WTC11 (cell line): ENCODE measurements around the gene DLL1. TPM values are rescaled to one million over a fixed set of nuclear protein-coding genes. Genes with fewer than 3 reads are reported as not detected.

Source experiments
- ATAC-seq: fragments of 200-7000 bp; cut with Tn5 transposase; 2 replicates; pipeline ENCODE4 v1.10.0; 2021; ENCODE audit warnings: mild to moderate bottlenecking, moderate library complexity
- CTCF ChIA-PET: fragments of 300-600 bp; sonication (Branson Sonifier 250); formaldehyde crosslinking; loops from one replicate; lab custom pipeline; 2021; ENCODE audit warnings: antibody characterized with exemption; lab: Charles Lee
- POLR2A ChIA-PET: fragments of 350-600 bp; sonication (Branson Sonifier 250); formaldehyde crosslinking; loops from one replicate; lab custom pipeline; 2021; ENCODE audit warnings: antibody characterized with exemption; lab: Charles Lee
- DNase-seq: peaks from one replicate; pipeline ENCODE4 v3.0.0; 2021; ENCODE audit warnings: low spot score
- H3K27ac Mint-ChIP-seq: 2 replicates; pipeline ENCODE4 v1.8.0; 2021; ENCODE audit warnings: mixed read lengths
- H3K27me3 Mint-ChIP-seq: 2 replicates; pipeline ENCODE4 v1.8.0; 2021; ENCODE audit warnings: low read depth, mild to moderate bottlenecking, moderate library complexity, mixed read lengths
- H3K36me3 Mint-ChIP-seq: 2 replicates; pipeline ENCODE4 v1.8.0; 2021; ENCODE audit warnings: mixed read lengths
- H3K4me1 Mint-ChIP-seq: 2 replicates; pipeline ENCODE4 v1.8.0; 2022; ENCODE audit warnings: mixed read lengths
- H3K4me3 Mint-ChIP-seq: 2 replicates; pipeline ENCODE4 v1.8.0; 2021; ENCODE audit warnings: mild to moderate bottlenecking, moderate library complexity, mixed read lengths
- H3K9me3 Mint-ChIP-seq: 2 replicates; pipeline ENCODE4 v1.8.0; 2021; ENCODE audit warnings: mixed read lengths
- AR ChIP-seq: fragments of 250-450 bp; sonication (Bioruptor Pico); IDR thresholded peaks from 2 replicates; pipeline ENCODE4 v1.9.0; 2021; ENCODE audit warnings: mild to moderate bottlenecking
- ATF3 ChIP-seq: sonication (generic); formaldehyde crosslinking; conservative IDR thresholded peaks from 2 replicates; pipeline ENCODE4 v1.8.1; 2022; ENCODE audit warnings: mild to moderate bottlenecking, missing genetic modification reagents
- GRHL2 ChIP-seq: fragments of 250-450 bp; sonication (Bioruptor Pico); IDR thresholded peaks from 2 replicates; pipeline ENCODE4 v1.8.0; 2022; ENCODE audit warnings: mild to moderate bottlenecking, moderate library complexity; ENCODE audit not compliant: insufficient replicate concordance, severe bottlenecking
- GTF2I ChIP-seq: fragments of 250-450 bp; sonication (Bioruptor Pico); conservative IDR thresholded peaks from 2 replicates; pipeline ENCODE4 v1.4.0; 2021; ENCODE audit warnings: mild to moderate bottlenecking
- IRF1 ChIP-seq: sonication (generic); formaldehyde crosslinking; IDR thresholded peaks from 2 replicates; pipeline ENCODE4 v1.8.0; 2023; ENCODE audit warnings: missing genetic modification reagents
- JUN ChIP-seq: sonication (generic); formaldehyde crosslinking; IDR thresholded peaks from 2 replicates; pipeline ENCODE4 v1.8.0; 2023; ENCODE audit warnings: mild to moderate bottlenecking, missing genetic modification reagents
- MXD4 ChIP-seq: fragments of 250-450 bp; sonication (Bioruptor Pico); IDR thresholded peaks from 2 replicates; pipeline ENCODE4 v1.8.0; 2021; ENCODE audit warnings: mild to moderate bottlenecking, moderate library complexity, borderline replicate concordance
- OVOL2 ChIP-seq: fragments of 250-450 bp; sonication (Bioruptor Pico); IDR thresholded peaks from 2 replicates; pipeline ENCODE4 v1.9.0; 2021; ENCODE audit warnings: mild to moderate bottlenecking, borderline replicate concordance
- RORB ChIP-seq: fragments of 250-450 bp; sonication (Bioruptor Pico); IDR thresholded peaks from 2 replicates; pipeline ENCODE4 v1.9.0; 2021; ENCODE audit warnings: mild to moderate bottlenecking
- SOX15 ChIP-seq: fragments of 250-450 bp; sonication (Bioruptor Pico); IDR thresholded peaks from 2 replicates; pipeline ENCODE4 v1.9.0; 2021; ENCODE audit warnings: mild to moderate bottlenecking
- SP1 ChIP-seq: sonication (generic); formaldehyde crosslinking; conservative IDR thresholded peaks from 2 replicates; pipeline ENCODE4 v1.8.1; 2022; ENCODE audit warnings: missing genetic modification reagents
- ZNF219 ChIP-seq: sonication (generic); formaldehyde crosslinking; IDR thresholded peaks from 2 replicates; pipeline ENCODE4 v1.8.0; 2023; ENCODE audit warnings: missing genetic modification reagents, mild to moderate bottlenecking, borderline replicate concordance
- ZNF281 ChIP-seq: sonication (generic); formaldehyde crosslinking; IDR thresholded peaks from 2 replicates; pipeline ENCODE4 v1.8.0; 2023; ENCODE audit warnings: mild to moderate bottlenecking, missing genetic modification reagents
- ZNF317 ChIP-seq: sonication (generic); formaldehyde crosslinking; IDR thresholded peaks from 2 replicates; pipeline ENCODE4 v1.8.1; 2023; ENCODE audit warnings: low read depth, mild to moderate bottlenecking, moderate library complexity, missing genetic modification reagents, borderline replicate concordance
- ZNF425 ChIP-seq: fragments of 250-450 bp; sonication (Bioruptor Pico); conservative IDR thresholded peaks from 2 replicates; pipeline ENCODE4 v1.9.0; 2021; ENCODE audit warnings: mild to moderate bottlenecking
- ZNF512 ChIP-seq: sonication (generic); formaldehyde crosslinking; IDR thresholded peaks from 2 replicates; pipeline ENCODE4 v1.8.1; 2022; ENCODE audit warnings: missing genetic modification reagents, borderline replicate concordance
- total RNA-seq: library from RNA; stranded (reverse); gene quantifications from 3 replicates; pipeline ENCODE4 v1.2.3, GENCODE V29; 2021

The DLL1 gene
- total RNA-seq, 1 experiment from 2014 or later: 25.3 TPM

- Mint-ChIP-seq H3K9me3 (peaks cover 3% of the 10 kb centered on the region; the same call in 1 of the 2 replicates), H3K27me3 (no peaks in the 10 kb centered on the region), H3K27ac (no peak overlapping the region), H3K36me3 (no peaks in the 10 kb centered on the region), H3K4me1 (no peaks in the 10 kb centered on the region), H3K4me3 (no peak overlapping the region)
- CTCF ChIA-PET: interaction anchor here (0.6 kb wide), 1 partner anchor 74 kb away, joined by 3 read pairs; no protein-coding TSS in a partner anchor
- TF ChIP-seq RORB (CRISPR knock-in tag) (no peak), GRHL2 (CRISPR knock-in tag) (no peak), SP1 (no peak), ZNF425 (CRISPR knock-in tag) (no peak), OVOL2 (no peak), AR (CRISPR knock-in tag) (no peak), GTF2I (CRISPR knock-in tag) (no peak)
- DNase-seq: no peak
- POLR2A ChIA-PET: no interaction called here
- ATAC-seq: no peak
Measured at GRCh38 chr6:170259278-170259677, 31.6 kb downstream of the DLL1 start.

GRCh38 chr6:170258407-170258806, 32.5 kb downstream of the DLL1 start:
- TF ChIP-seq RORB (CRISPR knock-in tag): no peak
- TF ChIP-seq ZNF317 (CRISPR knock-in tag): no peak
- Mint-ChIP-seq H3K9me3 (peaks cover 3% of the 10 kb centered on the region; the same call in 1 of the 2 replicates), H3K27me3 (no peaks in the 10 kb centered on the region), H3K4me3 (no peak overlapping the region), H3K27ac (no peak overlapping the region), H3K4me1 (no peaks in the 10 kb centered on the region), H3K36me3 (no peaks in the 10 kb centered on the region)
- CTCF ChIA-PET: interaction anchor here (0.6 kb wide), 1 partner anchor 75 kb away, joined by 3 read pairs; no protein-coding TSS in a partner anchor
- no peak for ATAC-seq
- no peak for DNase-seq
- POLR2A ChIA-PET: no interaction called here

- CTCF ChIA-PET: no interaction called here
- ATAC-seq: no peak
- H3K27me3 Mint-ChIP-seq: no peaks in the 10 kb centered on the region
- TF ChIP-seq ATF3 (CRISPR knock-in tag): no peak
- TF ChIP-seq, all 79 proteins: peak for 0
- Mint-ChIP-seq H3K9me3 (peaks cover 3% of the 10 kb centered on the region; the same call in 1 of the 2 replicates), H3K4me1 (no peaks in the 10 kb centered on the region), H3K27ac (no peak overlapping the region), H3K4me3 (no peak overlapping the region), H3K36me3 (no peaks in the 10 kb centered on the region)
- no peak for DNase-seq
- POLR2A ChIA-PET: no interaction called here
Measured at GRCh38 chr6:170257376-170257775, 33.5 kb downstream of the DLL1 start.

GRCh38 chr6:170256641-170257040, 34.2 kb downstream of the DLL1 start:
- TF ChIP-seq MXD4 (CRISPR knock-in tag) (no peak), ZNF281 (CRISPR knock-in tag) (no peak), ZNF512 (CRISPR knock-in tag) (no peak), IRF1 (CRISPR knock-in tag) (no peak), SOX15 (CRISPR knock-in tag) (no peak), JUN (CRISPR knock-in tag) (no peak), ZNF219 (no peak), GRHL2 (CRISPR knock-in tag) (no peak)
- POLR2A ChIA-PET: no interaction called here
- Mint-ChIP-seq H3K27ac (no peak overlapping the region), H3K9me3 (peaks cover 3% of the 10 kb centered on the region; the same call in 1 of the 2 replicates), H3K36me3 (no peaks in the 10 kb centered on the region), H3K4me1 (no peaks in the 10 kb centered on the region), H3K27me3 (no peaks in the 10 kb centered on the region), H3K4me3 (no peak overlapping the region)
- no peak for ATAC-seq
- CTCF ChIA-PET: no interaction called here
- DNase-seq: no peak
